ENCODE measurements around the gene GNAZ.

The GNAZ gene

DNA sequence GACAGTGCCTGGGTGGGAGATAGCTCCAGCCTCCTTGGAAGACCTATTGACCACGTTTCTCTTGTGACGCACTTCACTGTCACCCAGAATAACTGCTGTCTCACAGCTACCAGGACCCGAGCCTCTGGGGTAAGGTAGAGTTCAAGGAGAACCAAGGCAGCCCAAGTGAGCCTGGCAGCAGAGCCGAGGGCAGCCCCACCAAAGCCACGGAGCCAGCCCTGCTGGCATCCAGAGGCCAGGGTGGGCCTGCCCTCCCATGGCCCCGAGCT lies 38.7 kb downstream of the GNAZ start:
- DNase-seq: no peak

DNA sequence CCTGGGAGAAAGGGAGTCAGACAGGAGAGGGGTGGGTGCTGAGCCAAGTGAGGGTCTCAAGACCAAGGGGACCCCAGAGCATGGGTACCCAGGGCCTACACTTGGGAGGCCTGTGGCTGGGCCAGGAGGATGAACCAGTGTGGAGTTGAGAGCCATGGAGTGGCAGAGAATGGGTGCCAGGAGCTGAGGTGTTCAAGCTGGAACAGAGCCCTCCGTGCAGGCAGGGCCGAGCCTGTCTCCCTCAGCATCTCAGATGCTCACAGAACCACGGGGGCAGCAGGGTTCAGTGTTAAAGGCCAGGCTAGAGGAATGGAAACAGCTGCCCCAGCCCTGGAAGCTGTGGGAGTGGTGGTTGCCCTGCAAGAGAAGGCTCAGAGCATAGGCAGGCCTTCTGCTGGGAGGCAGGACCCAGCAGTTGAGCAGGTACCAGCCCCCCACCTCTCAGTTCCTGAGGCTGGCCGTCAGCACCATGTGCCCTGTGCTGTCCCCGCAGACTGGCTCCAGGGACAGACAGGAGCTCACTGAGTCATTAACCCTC lies 39.2 kb downstream of the GNAZ start:
- no peak for DNase-seq

DNA sequence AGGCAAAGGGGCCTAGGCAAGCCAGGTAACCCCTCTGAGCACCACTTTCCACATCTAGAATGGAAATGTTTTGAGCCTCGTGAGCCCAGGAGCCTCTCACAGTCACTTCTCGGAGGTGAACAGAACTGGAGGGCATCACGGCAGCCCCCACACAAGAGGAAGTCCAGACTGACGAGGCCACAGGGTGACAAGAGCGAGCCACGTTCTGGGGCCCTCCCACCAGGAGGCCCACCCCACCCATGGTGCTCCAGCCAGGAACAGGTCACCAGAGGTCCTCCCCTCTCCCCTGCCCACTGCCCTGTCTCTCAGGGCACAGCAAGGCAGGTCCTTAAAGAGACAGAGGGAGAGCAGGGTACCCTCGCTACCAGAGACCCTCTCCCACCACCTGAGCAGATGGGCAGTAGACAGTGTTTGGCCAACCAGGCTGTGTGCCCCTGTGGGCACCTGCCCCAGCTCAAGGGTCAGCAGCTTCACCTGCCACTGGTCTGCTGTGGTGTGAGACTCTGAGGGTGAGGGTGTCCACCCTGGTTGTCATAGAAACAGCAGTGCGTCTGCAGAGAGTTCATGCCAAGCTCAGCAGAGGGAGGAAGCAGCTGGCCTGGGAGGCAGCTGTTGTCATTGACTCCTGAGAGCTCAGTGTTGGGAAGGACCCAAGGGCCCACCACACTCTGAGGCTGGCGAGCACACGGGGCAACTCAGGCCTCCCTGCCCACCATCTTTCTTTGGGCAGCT lies 40.0 kb downstream of the GNAZ start:
- no peak for DNase-seq

DNA sequence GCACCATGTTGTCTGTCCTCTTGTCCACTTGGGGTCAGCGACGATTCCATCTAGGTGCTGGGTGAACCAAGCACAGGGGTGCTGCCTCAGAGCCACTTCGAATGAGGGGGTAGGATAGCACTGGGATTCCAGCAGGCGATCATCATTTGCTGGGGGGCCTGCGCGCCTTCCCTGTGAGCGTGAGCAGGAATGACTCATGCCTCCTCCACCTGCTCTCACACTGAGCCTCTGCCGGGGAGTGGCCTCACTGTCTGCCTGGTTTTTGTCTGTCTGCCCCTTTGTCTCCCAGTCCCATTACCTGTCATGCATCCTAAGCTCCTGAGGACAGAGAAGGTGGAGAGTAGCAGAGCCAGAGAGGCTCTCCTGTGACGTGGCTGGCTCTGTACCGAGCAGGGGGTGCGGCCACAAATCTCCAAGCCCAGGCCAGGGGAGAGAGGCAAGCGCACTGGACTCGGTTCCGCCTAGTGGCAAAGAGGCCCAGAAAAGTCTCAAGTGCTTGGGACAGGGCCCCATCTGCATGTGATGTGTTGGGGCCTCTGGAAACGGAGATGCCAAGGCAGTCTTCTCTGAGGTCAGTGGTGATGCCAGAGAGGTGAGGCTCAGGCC lies 40.7 kb downstream of the GNAZ start:
- no peak for DNase-seq

DNA sequence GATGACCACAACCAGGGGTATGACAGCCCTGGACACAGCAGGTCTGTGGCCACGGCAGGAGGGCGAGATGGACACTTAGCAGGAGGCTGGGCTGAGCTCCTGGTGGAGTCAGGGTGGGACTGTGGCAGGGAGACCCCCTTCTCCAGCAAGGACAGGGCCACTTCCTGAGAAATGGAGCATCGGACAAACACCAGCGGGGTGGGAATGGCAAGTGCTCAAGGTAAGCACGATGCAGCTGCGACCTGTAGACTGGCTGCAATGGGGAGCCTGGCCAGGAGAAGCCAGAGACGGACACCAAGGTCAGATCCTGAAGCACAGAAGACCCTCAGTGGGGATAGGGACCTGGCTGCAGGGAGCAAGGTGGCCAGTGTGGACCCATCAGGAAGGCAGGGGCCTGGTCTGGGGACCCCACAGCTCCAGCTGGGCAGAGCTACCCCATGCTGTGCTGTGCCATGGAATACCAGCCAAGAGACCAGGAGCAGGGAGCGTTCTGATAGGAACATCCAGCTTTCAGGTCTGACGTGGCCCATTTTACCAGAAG lies 42.2 kb downstream of the GNAZ start:
- DNase-seq: no peak

DNA sequence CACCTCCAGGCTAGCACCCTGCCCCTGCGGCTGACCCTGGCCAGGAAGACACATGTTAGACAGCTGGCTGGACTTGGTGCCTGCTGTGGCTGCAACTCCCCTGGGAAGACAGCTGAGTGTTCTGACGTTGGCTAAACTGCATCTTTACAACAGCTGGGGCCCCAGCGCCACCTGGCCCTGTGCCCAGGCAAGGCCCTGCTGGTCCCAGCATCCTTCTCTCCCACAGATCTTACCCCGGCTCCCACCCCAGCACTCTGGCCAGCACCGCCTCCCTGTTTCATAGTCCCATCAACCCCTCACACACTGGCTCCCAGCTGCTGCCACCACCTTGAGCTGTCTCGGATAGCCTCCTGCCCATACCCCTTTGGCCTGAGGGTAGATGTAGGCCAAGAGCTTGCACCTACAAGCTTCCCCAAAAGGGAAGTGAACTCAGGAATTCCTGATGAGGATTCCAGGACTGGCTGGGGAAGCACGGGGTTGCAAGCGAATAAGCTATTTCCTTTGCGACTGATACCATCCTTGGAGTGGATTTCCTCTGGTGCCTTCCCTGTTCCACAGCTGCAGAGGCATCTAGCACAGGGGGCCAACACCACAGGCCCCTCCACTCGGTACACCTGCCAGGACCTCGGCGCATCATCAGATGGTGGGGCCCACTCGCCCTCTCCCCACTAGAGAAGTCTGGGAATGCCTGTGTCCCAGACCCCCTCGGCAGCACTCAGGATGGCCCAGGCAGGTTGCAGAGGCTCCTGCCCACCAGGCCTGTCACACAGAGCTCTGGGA lies 42.9 kb downstream of the GNAZ start:
- DNase-seq: no peak

DNA sequence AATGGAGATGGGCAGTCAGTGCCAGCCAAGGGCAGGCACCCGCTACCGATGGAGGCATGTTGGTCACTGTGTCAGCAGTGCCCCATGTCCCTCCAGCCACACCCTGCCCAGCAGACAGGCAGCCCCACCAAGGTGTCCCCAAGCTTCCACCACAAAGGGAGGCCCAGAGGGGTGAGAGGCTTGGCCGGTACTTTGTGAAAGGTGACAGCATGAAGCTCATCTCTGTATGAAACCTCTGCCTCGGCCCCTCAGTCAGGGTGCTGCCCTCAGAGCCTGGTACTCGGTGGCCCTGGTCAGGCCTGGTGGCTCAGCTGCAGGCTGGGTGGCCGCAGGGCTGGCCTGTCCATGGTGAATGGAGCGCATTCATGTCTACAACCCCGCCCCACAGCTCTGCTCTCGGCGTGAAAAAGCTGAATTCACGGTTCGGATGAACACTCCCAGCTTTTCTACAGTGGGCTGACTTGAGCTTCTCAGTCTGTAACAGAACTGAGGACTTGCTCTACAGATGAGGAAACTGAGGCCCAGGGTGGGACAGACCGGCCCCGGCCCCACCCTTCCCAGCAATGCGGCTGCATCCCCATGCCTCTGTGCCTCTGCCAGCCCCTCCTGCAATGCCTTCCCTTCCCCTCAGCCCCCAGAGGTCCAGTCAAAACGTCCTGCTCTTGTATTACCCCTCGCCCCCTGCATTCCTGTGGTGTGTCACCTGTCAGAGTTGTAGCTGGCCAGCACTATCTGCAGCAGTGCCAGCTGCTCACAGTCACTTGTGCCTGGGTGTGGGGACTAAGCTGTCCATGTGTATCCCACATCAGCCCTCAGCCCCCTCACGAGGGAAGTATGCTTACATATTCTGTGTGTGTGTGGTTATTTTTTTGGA lies 43.8 kb downstream of the GNAZ start:
- no peak for DNase-seq

DNA sequence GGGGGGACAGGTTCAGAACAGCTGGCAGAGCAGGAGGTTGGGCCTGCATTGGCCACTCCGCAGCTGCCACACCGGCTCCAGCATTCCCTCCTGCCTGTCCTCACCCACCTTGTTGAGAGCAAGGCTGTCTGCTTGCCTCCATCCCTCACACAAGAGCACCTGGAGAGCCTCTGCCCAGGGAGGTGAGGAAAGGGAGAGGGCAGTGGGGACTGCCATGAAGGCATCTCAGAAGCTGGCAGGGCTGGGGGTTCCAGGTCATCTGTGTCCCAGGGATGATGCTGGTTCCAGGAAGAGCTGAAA lies 44.4 kb downstream of the GNAZ start:
- DNase-seq: no peak

DNA sequence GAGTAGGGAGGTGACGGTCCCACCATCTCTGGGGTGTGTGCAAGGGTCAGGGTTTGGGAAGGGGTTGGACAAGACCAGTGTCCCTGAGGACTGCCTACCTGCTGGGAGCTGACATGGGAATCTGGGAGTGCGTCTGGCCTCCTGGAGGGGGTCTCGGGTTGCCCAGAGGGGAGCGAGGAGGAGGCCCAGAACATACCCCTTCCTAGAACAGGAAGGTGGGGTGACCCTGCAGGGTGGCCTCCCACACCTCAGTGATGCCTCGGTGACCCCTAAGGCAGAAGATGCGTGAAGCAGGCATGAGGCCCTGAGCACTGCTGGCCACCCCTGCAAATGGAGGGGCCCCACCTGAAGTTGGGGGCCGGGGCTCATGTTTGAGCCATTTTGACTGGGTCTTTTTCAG lies 45.0 kb downstream of the GNAZ start:
- DNase-seq: no peak

DNA sequence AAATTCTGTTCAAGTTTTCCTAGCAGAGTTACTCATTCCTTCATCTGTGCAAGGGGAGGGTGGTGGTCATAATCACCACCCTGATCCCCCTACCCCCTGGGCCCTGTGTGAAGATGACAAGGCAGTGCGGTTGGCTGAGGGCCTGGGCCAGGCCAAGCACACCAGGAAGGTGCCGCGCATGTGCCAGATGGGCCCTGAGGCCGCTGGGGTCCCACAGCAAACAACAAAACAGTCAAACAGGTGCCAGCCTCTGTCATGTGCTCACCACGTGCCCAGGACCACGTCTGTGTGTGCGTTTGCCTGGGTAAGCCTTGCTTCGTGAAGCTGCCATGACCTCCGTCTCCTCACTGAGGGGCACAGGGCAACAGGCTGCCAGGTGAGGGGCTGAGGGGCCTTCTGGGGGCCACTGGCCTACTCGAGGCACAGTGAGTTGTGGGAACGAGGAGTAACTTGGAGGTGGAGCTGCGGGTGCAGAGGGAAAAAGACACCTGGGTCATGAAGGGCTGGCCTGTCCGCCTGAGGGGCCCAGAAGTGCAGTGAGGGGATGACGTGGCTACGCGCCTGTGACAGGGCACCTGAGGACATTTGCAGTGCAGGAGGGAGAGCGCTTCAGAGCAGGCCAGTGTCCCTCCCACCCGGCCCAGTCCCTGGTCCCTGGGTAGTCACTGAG lies 45.6 kb downstream of the GNAZ start:
- DNase-seq: no peak

DNA sequence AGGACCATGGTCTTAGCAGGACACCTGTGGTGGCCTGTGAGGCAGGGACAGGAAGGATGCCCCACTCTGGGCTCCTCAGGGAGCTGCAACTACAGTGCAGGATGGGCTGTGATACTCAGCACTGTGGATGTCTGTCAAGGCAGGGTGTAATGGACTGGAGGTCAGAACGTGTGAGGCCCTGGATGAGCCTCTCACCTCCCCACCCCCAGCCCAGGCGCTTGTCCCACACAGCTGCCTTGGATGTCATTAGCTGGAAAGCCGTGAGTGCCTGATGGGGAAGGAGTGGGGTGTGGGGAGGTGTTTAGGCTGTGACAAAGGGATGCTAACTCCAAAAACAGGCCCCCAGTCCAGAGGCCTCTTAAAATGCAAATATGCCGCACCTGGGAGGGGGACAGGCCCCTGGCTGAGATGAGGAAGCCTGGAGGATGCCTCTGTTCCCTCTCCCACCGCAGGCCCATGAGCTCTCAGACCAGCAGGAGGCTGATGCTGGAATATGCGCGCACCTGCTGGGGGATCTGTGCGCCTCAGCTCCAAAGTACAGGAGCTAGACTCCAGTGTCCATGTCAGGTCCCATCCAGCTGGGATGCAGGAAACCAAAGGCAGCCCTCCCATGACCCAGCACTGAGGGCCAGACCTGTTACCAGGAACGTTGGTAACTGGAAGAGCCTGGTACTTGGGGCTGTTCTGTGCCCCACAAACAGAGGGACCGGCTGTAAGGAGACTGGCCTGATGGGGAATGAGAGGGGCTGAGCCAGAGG lies 46.4 kb downstream of the GNAZ start:
- DNase-seq: no peak

DNA sequence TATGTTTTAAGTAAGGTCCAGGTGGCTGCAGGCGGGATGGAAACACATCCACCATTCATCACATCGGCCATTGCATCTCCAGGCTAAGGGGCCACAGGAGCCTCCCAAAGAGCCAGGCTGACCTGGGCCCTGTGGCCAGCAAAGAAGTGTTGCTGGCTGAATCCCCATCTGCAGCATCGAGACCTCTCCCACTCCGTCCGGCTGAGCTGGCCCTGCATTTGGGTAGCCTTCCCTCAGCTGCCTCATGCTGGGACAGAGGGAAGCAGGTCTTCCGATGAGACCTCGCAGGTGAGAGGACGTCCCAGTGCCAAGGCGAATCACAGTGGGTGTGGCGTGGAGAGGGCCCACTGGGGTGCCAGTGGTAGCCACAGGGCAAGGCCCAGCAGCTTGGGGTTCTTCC lies 47.0 kb downstream of the GNAZ start:
- DNase-seq: no peak

DNA sequence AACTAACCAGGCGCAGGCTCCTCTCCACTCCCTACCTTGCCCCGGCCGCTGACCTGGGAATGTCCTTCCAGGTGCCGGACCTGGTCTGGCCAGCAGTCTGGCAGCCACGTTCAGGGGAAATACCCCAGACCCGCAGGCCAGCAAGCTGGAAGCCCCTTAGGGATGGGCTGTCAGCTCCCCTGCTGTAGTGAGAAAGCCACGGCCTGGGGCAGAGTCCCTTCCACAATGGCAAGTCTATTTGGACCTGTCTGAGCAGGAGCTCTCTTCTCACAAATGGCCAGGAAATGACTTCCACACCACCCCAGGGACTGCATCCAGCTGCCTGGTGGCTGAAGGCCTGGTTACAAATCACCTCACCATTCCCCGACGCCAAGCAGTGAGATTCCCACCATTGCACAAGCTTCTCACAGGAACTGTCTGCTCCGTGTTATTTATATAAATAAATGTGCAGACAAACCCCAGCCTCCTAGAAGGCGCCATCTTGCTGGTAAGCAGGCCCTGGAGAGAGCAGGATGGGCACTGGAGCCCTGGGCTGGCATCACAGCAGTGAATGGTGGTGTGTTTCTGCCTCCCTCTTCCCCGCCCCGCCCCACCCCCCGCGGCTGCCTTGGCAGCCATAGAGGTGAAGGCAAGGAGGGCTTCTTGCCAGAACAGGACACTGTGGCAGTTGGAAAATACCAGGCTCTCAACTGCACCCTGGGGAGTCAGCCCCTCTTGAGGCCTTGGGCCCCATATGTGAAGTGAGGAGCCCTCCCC lies 47.8 kb downstream of the GNAZ start:
- no peak for DNase-seq

DNA sequence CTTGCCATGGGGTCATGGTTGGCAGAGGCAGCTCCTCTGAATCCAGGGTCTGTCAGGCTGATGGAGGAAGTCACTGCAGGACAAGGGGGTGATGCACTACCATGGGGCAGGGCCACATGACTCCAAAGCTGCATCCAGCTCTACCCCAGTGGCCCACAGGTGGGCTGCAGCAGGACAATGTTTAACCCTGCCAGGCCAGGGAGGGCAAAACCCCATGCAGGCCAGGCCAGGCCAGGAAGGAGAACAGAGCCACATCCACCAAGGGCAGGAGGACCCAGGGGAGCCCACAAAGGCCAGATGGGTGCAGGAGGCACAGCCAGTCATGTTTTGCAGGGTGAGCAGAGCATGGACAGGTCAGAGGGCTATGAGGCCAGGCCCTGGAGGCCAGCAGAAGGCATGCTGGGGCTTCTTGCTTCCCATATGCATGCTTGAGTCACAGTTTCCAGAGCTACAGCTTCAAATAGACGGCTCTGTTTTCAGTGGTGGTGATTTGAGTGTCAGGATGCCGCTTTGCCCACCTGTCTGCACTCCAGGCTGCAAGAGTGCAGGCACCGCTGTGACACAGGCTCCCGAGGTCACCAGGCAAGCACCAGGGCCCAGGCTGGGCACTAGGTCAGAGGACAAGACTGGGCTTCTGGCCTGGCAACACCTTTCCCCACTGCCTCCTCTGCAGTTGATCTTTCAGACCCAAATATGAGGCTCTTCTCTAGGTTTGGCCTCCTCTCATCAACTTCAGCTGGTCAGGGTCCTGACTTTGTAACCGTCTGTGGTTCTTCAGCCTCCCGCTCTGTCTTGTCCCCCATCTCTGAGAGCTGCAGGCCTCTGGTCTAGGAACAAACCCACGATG lies 48.6 kb downstream of the GNAZ start:
- no peak for DNase-seq

DNA sequence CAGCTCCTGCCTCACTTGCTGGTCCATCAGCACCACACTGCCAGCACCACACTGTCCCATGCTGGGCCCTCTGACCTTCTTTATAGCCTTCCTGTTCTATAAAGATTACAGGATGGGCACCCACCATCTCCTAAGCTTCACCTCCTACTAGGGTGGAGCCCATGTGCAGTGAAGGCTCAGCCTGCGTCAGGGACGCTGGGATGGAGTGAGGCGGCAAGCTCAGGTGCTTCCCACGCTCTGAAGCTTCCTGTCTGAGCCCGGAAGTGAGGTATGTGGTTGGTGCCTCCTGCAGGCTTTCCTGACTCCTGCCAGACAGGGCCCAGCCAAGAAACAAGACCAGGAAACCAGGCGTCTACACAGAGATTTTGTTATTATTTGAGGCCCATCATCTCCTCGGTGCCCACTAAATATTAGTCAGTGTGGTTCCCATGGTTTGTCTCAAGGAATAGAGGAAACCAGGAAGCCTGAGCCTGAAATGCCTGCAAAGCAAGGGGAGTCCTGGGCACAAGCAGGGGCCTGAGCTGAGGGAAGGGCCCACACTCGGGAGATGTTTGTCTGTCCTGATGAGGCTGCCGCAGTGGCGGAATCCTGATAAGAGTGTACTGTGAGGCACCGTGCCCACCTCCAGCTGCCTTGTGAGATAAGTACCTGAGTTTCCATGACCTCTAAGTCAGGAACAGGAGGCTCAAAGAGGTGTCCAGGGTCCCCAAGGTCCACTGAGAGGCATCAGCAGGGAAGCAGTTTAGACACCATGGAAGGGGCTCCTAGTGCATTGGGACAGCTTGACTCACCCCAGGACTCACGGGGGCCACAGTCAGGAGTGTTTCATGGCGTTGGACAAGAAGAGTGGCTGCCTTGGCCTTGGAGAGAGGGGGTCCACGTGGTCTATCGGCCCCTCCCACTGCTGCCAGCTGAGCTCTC lies 49.4 kb downstream of the GNAZ start:
- peak; percentile 65 for DNase-seq

DNA sequence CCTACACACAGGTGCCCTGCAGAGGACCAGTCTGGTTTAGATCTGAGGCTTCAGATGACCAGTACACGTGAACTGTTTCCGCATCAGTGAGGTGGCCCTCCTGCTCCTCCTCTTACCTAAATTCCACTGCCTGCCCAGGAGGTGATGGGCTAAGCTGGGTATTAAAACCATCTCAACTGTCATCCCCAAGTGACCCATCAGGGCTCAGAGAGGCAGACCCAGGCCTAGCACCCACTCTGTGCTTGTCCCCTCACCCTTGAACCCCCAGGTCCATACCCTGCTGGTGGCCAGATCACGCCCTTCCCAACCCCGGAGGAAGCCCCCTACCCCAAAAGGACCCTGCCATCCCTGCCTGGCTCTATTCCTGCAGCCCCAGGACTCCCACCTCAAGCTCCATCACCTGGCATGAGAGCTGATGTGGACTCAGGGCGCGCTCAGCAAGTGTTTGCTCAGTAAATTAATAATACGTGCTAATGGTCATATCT lies 50.1 kb downstream of the GNAZ start:
- no peak for DNase-seq

DNA sequence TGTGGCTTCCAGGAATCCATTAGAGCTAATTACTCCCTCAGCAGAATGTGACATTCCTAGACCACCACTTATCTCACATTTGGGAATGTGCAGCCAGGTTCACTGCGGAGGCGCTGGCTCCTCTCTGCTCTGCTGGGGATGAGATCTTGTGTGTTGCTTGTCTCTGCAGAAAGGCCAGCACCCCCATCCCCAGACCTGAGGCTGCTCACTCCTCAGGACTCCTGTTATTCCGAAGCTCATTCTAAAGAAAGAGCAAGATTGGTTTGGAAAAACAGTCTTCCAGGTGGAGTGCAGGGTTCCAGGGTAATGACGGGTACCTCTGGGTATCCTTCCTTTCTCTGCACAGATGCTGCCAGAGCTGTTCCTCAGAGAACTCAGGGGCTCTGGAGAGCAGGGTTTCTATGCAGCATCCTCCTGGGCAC lies 50.7 kb downstream of the GNAZ start:
- no peak for DNase-seq

DNA sequence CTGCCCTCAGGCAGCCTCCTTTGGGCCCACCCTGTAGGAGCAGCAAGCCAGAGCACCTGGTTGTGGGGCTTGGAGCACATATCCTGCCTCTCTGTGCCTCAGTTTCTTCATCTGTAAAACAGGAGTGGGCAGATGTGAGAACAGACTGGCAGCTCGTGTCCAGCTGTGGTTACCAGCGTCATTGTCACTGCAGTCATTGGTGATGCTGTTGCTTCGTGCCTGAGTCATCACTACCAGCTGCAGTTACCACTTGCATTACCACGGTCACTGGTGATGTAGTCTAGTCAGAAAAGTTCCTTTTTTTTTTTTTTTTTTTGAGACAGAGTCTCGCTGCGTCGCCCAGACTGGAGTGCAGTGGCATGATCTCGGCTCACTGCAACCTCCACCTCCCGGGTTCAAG lies 51.1 kb downstream of the GNAZ start:
- DNase-seq: no peak
